Lower leg skin (tissue), 4 donors: ENCODE results near the gene KRTAP5-1. TPM values are rescaled to one million over a fixed set of nuclear protein-coding genes. Genes with fewer than 3 reads are reported as not detected.

ENCODE experiments used
- DNase-seq, 2 donors: peaks; one replicate each; pipeline ENCODE4 v3.0.0-alpha.2; 2019; ENCODE audit warnings: low spot score in 2 of 2
- H3K4me3 ChIP-seq: fragments of 200-600 bp; sonication (generic); 2 replicates; pipeline ENCODE4 v1.5.1; 2017; ENCODE audit warnings: mild to moderate bottlenecking, low read depth; ENCODE audit not compliant: poor library complexity, severe bottlenecking
- CTCF ChIP-seq, 3 donors: fragments of 450-650 bp; IDR thresholded peaks; one replicate each; pipeline ENCODE4 v1.5.1; 2016; ENCODE audit warnings: antibody characterized with exemption in 3 of 3, mild to moderate bottlenecking in 3 of 3, moderate library complexity in 2 of 3
- POLR2A ChIP-seq, 2 donors: fragments of 450-650 bp; IDR thresholded peaks; one replicate each; pipeline ENCODE4 v1.6.1; 2016 to 2017; ENCODE audit warnings: antibody characterized with exemption in 2 of 2, mild to moderate bottlenecking in 1 of 2, moderate library complexity in 1 of 2
- WGBS, 2 donors: methylation state at CpG; one replicate each; pipeline ENCODE4 v1.1.5; 2018; 5-methylcytosine and 5-hydroxymethylcytosine counted together
- intact Hi-C: fragments of 100-400 bp; cut with DNase I; formaldehyde crosslinking; loops from one replicate; pipeline ENCODE4 v1.15.0; 2023; ENCODE audit warnings: low total_unique reads
- total RNA-seq, 4 donors: library from RNA; depleted of rRNA; stranded (reverse); fragments of >200 nt; gene quantifications; one replicate each; pipeline ENCODE4 v1.1.0, GENCODE V29; 2016

Gene KRTAP5-1
- total RNA-seq, 4 donors from 2014 or later: 8.1 TPM; not detected in 3

- no peak for DNase-seq
- WGBS, 2 donors: 80 to 87% methylated on average over 20 of the region's 20 CpGs
- TF ChIP-seq POLR2A (IDR thresholded peaks at IDR 0.05) (no peak), CTCF (IDR thresholded peaks at IDR 0.05) (no peak)
- intact Hi-C loops: no loop called here
- no peak overlapping the region for H3K4me3 ChIP-seq
These were observed 18.6 kb downstream of the KRTAP5-1 start for GRCh38 chr11:1566381-1567051.

- TF ChIP-seq POLR2A (IDR thresholded peaks at IDR 0.05) (no peak), CTCF (IDR thresholded peaks at IDR 0.05) (no peak)
- 79 to 81% methylated on average over 2 to 5 of the region's 5 CpGs for WGBS, 2 donors
- intact Hi-C loops: no loop called here
These were observed 19.2 kb downstream of the KRTAP5-1 start for GRCh38 chr11:1565904-1566247.

GRCh38 chr11:1565173-1565903, 19.7 kb downstream of the KRTAP5-1 start:
- 90 to 91% methylated on average over 15 to 19 of the region's 28 CpGs for WGBS, 2 donors
- intact Hi-C loops: no loop called here
- no peak overlapping the region for H3K4me3 ChIP-seq
- DNase-seq: no peak
- TF ChIP-seq CTCF (IDR thresholded peaks at IDR 0.05): no peak
- no peak for TF ChIP-seq POLR2A (IDR thresholded peaks at IDR 0.05)

More at GRCh38 chr11:1565904-1566247, 19.2 kb downstream of the KRTAP5-1 start:
- no peak overlapping the region for H3K4me3 ChIP-seq
- DNase-seq: no peak

GRCh38 chr11:1564535-1565172, 20.4 kb downstream of the KRTAP5-1 start:
- 42 to 50% methylated on average over 15 to 16 of the region's 16 CpGs for WGBS, 2 donors
- DNase-seq: no peak
- no peak for TF ChIP-seq CTCF (IDR thresholded peaks at IDR 0.05)
- no peak for TF ChIP-seq POLR2A (IDR thresholded peaks at IDR 0.05)
- H3K4me3 ChIP-seq: no peak overlapping the region
- intact Hi-C loops: no loop called here

GRCh38 chr11:1563697-1564534, 21.2 kb downstream of the KRTAP5-1 start:
- TF ChIP-seq CTCF (IDR thresholded peaks at IDR 0.05) (no peak), POLR2A (IDR thresholded peaks at IDR 0.05) (no peak)
- DNase-seq: no peak
- H3K4me3 ChIP-seq: no peak overlapping the region
- WGBS, 2 donors: 85 to 89% methylated on average over 13 to 26 of the region's 29 CpGs
- intact Hi-C loops: no loop called here
